Activated CD4-positive, CD25-positive, alpha-beta regulatory T cell (primary cell): ENCODE measurements around the gene PGLYRP1.
A peak's percentile ranks its signal among the peaks of the same experiment; 100 is the strongest.

Experiments used
- DNase-seq, 4 experiments: peaks; one replicate each; lab custom pipeline; 2025; lab: John Stamatoyannopoulos, UW

The PGLYRP1 gene

DNA sequence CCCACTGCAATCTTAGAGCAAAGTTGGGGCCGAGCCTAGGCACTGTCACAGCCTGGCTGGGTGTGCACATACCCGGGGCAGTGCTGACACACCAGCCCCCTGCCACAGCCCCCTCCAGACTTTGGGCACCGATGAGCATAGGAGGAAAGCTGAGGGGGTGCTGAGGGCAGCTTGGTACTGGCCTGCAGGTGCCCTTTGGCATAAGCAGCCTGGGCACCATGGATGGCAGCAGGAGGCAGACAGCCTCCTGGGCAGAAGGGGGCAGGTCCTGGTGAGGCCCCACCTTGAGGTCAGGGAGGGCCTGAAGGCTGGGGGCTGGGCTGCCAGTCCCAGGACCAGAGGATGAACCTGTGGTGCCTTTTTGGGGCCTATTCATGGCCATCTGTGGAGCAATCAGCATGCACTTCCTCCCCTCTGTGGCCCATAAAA lies 9.8 kb upstream of the PGLYRP1 start:
- DNase-seq, result no peak

DNA sequence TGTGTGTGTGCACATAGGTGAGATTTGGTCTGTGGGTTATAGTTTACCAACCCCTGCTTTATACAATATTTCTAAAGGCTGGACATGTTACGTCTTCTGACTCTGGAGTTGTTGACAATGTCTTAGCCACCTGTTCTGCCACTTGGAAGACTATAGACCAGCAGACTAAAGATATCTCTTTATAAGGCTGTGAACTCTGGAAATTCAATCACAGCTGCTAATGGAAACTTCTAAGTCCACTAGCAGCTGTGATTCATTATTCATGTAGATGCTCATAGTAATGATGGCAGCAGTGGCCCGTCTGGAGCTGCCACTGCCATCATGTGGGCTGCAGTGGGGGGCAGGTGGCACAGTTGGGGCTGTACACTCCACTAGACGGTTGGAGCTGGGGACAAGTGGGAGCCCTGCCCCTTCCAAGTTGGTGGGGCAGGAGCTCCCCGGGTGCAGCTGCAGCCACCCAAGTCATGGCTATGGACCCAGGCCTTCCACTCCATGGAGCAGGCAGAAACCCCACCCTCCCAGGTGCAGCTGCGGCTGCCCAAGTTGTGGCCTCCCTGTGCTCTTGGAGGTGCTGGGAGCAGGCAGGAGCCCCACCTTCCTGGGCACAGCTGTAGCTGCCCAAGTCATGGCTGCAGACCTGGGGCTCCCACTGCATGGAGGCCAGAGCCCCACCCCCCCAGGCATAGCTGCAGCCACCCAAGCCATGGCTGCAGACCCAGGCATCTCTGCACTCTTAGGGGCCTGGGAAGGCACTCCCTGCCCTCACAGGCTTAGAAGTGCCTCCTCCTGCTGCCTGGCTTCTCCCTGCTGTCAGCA lies 9.1 kb upstream of the PGLYRP1 start:
- no peak for DNase-seq

DNA sequence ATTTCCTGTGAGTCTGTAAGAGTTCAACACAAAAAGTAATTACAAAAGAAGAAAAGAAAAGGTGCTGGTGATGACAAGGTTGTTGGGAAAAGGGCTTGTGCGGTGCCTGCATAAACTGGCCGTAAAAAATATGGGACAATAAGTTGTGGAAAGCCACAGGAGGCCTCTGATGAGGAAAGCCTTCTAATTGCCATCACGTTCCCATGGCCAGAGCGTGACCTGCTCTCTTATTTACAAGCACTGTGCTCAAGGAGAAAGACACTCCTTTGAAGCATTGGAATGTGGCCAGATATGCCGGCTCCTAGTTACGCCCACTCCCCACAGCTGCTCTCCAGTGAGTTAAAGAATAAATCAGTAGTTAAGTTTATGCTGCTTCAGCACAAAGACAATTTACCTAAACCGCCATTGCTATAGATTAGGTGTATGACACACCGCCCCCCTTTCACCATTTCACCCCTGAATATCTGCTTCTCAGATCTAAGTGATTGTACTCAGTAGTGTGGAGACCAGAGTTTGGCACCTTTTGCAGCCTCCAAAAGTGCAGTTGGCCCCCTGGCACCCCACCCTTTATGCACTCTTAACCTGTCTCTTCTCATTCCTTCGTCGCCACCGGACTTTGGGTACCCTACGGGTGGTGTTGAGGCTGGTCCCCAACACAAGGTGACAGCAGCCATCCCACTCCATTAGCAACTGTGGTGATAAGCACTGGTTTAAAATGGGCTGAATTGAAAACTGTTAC lies 8.1 kb upstream of the PGLYRP1 start:
- no peak for DNase-seq

- DNase-seq, result no peak
Observed at GRCh38 chr19:46025835-46026234, 3.0 kb upstream of the PGLYRP1 start.

GRCh38 chr19:46023311-46023779 lies 492 bp upstream of the PGLYRP1 start:
- DNase-seq, result no peak

DNA sequence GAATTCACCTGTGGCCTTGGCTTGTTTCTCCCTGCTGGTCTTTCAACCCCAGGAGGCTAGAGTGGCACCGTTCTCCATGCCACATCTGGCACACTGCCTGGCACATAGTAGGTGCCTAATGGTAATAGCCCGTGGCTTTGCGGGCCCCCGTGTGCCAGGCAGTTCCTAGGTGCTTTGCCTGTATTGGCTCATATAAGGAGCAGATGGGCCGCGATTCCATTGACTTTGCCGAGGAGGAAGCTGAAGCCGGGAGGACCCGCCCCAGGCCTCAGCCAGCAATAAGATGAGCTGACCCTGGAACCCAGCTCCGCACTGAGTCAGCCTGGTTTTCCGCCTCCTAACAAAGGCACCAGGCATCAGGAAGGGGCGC lies 807 bp downstream of the PGLYRP1 start:
- no peak for DNase-seq

- no peak for DNase-seq
Observed at GRCh38 chr19:46021531-46022041, 1.3 kb downstream of the PGLYRP1 start.

GRCh38 chr19:46020819-46021125 lies 2.1 kb downstream of the PGLYRP1 start:
- no peak for DNase-seq

DNA sequence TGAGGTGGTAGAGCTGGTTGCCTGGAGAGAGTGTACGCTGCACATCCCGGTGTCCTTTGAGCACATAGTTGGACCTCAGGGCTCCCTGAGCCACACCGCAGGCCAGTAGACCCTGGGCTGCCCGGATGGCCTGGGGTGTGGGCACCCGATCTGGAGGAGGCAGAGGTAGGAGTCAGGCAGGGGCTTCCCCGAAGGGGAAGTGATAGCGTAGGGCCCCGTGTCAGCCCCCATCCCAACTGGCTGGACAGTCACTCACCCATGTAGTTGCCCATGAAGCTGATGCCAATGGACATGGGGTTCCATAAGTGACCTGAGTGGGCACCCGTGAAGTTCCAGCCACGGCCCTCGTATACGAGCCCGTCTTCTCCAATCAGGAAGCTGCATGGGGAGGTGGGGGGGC lies 3.6 kb downstream of the PGLYRP1 start:
- no peak for DNase-seq

DNA sequence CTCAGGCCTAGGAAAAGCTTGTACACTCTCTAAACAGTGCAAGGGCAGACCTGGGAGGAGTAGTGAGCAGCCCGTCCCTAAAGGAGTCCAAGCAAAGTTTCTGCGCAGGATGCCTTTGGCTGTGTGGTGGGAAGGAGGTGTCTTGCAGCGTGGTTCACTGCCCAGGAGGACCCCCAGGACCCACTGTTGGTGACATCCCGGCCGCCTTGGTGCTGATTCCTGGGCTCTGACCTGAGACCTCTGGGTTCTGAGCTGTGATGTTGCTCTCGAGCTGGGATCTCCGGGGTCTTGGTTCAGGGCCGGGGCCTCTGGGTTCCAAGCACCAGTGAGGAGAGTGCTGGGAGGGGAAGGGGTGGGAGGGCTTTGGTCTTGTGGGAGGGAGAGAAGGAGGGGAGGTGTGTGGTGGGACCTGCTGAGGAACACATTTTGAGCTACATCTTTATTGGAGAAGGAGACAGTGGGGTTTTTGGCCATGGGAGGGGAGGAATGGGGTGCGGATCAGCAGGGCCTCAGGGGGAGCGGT lies 4.1 kb downstream of the PGLYRP1 start:
- no peak for DNase-seq

DNA sequence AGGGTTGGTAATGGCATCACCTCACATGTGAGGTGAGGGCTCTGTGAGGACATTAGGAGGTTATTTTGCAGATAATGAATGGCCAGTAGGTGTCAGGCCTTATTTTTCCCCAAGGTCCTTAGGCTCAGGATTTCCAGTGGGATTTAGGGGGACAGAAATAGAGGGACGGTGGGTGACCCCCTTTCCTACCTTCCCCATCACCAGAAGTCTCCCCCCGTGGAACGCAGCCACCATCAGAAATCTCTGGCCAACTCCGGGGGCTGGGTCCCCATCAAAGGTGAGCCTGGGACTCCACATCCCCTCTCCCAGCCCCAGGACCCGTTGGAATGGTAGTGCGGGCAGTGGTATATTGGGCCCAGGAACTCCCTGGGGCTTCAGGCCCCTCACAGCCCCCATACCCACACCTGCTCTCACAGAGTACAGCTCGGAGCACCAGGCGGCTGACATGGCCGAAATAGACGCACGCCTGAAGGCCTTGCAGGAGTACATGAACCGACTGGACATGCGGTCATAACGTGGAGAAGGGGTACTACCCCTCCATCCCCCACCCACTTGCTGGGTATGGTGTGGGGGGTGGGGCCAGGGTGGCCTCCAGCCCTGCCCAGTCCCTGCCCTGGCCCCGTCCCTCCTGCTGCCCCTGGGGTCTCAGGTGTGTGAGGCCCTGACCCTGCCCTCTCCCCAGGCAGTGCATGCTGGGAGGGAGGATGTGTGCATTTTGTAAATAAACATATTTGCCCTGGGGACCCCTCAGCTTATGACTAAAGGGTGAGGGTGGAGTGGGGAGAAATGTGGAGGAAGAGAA lies 4.8 kb downstream of the PGLYRP1 start:
- DNase-seq, result no peak

DNA sequence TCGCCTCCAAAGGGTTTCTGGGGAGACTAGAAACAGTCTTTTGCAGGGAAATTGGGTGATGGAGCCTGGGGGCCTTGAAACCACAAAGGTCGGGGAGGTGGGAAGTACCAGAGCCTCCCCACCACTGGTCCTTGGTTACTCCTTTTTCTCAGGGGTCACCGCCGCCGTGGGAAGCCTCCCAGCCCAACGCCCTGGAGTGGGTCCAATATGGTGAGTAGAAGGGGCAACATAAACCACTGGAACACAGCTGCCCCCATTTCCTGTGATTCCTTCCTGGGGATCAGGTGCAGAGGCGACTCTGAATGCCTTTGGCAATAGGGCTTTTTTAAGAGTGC lies 5.8 kb downstream of the PGLYRP1 start:
- DNase-seq, result no peak

- peak; percentile 51 to 71 (median 70) for DNase-seq
Observed at GRCh38 chr19:46016426-46017094, 6.3 kb downstream of the PGLYRP1 start.

- no peak for DNase-seq
Observed at GRCh38 chr19:46015687-46016425, 7.0 kb downstream of the PGLYRP1 start.

DNA sequence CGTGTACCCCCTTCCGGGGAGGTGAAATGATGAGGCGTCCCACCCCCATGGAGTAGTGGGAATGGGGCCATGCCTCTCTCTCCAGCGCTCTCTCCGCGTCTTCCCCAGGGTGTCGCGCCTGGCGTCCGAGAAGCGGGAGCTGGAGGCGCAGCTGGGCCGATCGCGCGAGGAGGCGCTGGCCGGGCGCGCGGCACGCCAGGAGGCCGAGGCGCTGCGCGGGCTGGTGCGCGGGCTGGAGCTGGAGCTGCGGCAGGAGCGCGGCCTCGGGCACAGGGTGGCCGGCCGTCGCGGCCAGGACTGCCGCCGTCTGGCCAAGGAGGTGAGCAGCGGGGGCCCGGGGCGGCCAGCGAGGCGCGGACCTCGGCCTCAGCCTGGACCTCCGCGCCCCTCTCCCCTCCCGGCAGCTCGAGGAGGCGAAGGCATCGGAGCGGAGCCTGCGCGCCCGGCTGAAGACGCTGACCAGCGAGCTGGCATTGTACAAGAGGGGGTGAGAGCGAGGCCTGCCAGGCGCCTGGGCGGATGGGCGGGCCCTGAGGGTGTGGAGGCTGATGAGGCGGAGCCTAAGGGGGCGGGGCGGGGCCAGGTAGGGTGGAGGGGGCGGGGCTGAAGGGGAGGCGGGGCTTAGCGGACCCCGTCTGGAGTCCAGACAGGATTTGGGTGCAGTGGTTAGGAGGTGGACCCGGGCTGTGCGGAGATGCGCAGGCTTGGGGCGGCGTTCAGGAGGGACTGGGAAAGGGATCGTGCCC lies 7.7 kb downstream of the PGLYRP1 start:
- peak; percentile 35 to 58 (median 46) for DNase-seq

DNA sequence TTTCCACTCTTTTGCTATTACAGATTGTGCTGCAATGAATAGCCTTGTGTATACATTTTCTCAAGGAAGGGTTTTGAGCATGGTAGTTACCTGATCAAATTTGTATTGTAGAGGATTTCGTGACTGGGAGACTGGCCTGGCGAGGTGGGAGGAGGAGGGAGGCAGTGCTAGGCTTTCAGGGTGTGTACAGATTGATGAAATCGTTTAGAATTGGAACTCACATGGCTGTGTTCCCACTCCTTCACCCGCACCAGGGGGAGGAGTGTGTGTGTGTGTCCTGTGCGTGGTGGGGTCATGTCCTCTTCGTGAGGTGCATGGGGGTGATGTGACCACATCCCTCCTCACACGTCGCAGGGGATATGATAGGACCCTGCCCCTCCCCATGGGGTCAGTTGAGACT lies 8.3 kb downstream of the PGLYRP1 start:
- DNase-seq, result no peak

GRCh38 chr19:46009530-46010510 lies 13.0 kb downstream of the PGLYRP1 start:
- peak; percentile 22 to 59 (median 50) for DNase-seq

DNA sequence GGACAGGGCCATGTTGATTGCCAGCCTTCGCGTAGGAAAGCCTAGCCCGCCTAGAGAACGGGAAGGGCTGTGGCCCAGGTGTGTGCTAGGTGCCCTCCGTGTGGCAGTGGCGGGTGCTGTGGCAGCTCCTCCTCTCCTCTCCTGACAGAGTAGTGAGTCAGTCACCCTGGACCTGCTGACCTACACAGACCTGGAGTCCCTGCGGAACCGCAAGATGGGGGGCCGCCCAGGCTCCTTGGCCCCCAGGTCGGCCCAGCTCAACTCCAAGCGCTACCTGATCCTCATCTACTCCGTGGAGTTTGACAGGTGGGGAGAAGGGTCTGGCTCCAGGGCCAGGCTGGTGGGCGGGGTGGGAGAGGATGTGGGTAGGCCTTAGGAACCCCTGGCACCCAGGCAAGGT lies 16.4 kb downstream of the PGLYRP1 start:
- DNase-seq, result no peak

GRCh38 chr19:46002678-46003275 lies 20.1 kb downstream of the PGLYRP1 start:
- no peak for DNase-seq
